SH-SY5Y (cell line): Measurements from ENCODE around the gene GLB1L.

Experiments used
- GATA2 ChIP-seq: IDR thresholded peaks from 2 replicates; pipeline ENCODE4 v1.6.1; 2011; ENCODE audit warnings: mild to moderate bottlenecking, low read depth, low read length
- GATA3 ChIP-seq: IDR thresholded peaks from 2 replicates; pipeline ENCODE4 v1.6.1; 2011; ENCODE audit warnings: low read depth, mild to moderate bottlenecking, low read length, moderate library complexity

DNA sequence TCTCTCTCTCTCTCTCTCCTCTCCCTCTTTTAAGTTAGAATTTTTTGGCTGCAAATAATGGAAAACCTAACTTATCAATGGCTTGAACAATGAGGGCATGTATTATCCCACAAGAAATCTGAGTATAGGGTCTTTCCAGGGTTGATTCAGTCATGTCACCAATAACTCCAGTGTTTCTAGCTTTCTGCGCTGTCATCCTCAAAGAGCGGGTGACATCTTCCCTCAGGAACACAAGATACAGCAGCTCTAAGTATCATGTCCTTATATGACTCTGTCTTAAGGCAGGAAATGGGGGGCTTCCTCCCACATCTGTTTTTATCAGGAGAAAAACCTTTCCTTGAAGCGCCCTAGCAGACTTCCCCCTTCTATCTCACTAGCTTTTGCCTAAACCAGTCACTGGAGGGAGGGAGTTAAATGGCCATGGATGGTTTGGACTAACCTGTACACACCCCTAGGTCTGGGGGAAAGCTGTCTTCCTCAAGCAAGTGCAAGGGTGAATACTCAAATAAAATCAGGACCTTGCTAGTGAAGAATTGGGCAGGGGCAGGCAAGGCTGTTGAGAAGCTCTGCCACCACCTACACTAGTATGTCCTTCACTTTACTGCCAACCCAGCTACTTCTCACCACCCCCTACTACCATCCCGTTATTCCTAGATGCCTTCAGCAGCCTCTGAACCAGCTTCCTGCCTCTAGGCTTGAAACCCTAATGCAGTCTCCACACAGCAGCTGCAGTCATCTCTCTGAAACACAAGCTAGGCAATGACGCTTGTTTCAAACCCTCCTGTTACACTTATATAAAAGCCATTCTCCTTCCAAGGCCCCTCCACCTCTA lies 16.0 kb upstream of the GLB1L start:
- TF ChIP-seq GATA3, result no peak
- TF ChIP-seq GATA2, result no peak
